Brain microvascular endothelial cell (primary cell): ENCODE measurements around the gene ACACB.

Experiments used
- DNase-seq: peaks from one replicate; pipeline ENCODE4 v3.0.0-alpha.2; 2020
- H3K27ac ChIP-seq: fragments of 250-450 bp; sonication (Bioruptor Pico); 2 replicates; pipeline ENCODE4 v1.5.1; 2020; ENCODE audit warnings: mild to moderate bottlenecking, moderate library complexity
- H3K27me3 ChIP-seq: fragments of 250-450 bp; sonication (Bioruptor Pico); replicated peaks from 2 replicates; pipeline ENCODE4 v1.5.1; 2020; ENCODE audit warnings: mild to moderate bottlenecking
- H3K36me3 ChIP-seq: fragments of 250-450 bp; sonication (Bioruptor Pico); replicated peaks from 2 replicates; pipeline ENCODE4 v1.5.1; 2020; ENCODE audit warnings: mild to moderate bottlenecking
- H3K4me3 ChIP-seq: 2 replicates; pipeline ENCODE4 v1.5.1; 2011; ENCODE audit warnings: low read depth, mild to moderate bottlenecking, control low read depth, low read length, moderate library complexity
- CTCF ChIP-seq: IDR thresholded peaks from 2 replicates; pipeline ENCODE4 v1.5.1; 2011; ENCODE audit warnings: low read depth, mild to moderate bottlenecking, moderate library complexity, low read length, control low read depth, inconsistent platforms; ENCODE audit errors: missing control alignments
- in situ Hi-C: cut with HindIII; loops from 2 replicates; pipeline ENCODE4 v1.10.0; 2017; ENCODE audit warnings: low sequenced_read_pairs, low pct_ligation_motif_present

The ACACB gene

GRCh38 chr12:109116611-109116949 is 193 bp downstream of the ACACB start:
- no peak overlapping the region for H3K4me3 ChIP-seq
- H3K27me3 ChIP-seq = no peaks in the 10 kb centered on the region
- no peak for DNase-seq
- H3K27ac ChIP-seq = no peak overlapping the region
- in situ Hi-C loops = no loop called here
- TF ChIP-seq CTCF = no peak
- no peaks in the 10 kb centered on the region for H3K36me3 ChIP-seq

DNA sequence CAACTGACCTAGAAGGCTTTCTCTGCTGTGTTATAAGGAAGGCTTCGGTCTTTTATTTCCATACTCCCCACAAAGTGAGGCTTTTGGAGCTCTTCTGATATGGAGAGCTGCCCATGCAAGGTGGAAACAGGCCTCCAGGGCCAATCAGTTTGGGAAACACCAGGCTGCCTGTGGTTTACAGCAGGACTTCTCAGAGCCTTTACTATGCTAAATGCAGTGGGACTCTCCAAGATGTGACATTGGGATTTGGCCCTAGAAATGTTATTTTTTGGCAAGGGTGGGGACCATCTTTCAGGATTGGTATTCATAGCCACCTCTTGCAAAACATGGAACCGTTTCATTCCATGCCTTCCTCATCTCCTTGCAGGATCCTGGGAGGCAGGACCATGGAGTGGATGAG is 3.7 kb downstream of the ACACB start:
- Histone ChIP-seq H3K36me3 (no peaks in the 10 kb centered on the region), H3K4me3 (no peak overlapping the region), H3K27me3 (no peaks in the 10 kb centered on the region), H3K27ac (no peak overlapping the region)
- no peak for DNase-seq
- no peak for TF ChIP-seq CTCF
- in situ Hi-C loops = no loop called here

DNA sequence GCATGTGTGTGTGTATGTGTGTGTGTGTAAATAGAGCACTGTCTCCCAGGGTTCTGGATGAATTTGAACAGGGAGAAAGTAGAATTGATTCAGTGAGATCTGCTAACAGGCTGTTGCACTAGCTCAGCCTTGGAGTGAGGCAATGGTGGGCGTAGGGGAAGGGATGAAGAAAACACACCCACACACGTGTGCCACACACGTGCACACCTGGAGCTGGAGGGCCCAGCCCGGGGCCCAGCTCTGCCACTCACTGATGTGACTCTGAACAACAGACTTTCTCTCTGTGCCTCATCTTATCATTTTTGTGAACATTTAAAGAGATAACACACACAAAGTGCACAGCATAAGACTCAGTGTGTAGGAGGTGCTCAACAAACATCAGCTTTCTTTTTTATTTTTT is 4.2 kb downstream of the ACACB start:
- in situ Hi-C loops = no loop called here
- no peak for TF ChIP-seq CTCF
- Histone ChIP-seq H3K27me3 (no peaks in the 10 kb centered on the region), H3K4me3 (no peak overlapping the region), H3K36me3 (no peaks in the 10 kb centered on the region), H3K27ac (no peak overlapping the region)
- DNase-seq = no peak

GRCh38 chr12:109121346-109121880 is 5.0 kb downstream of the ACACB start:
- no peaks in the 10 kb centered on the region for H3K36me3 ChIP-seq
- no peak for DNase-seq
- in situ Hi-C loops = no loop called here
- no peak for TF ChIP-seq CTCF
- H3K4me3 ChIP-seq = no peak overlapping the region
- H3K27ac ChIP-seq = no peak overlapping the region
- H3K27me3 ChIP-seq = no peaks in the 10 kb centered on the region

GRCh38 chr12:109124878-109125648 is 8.7 kb downstream of the ACACB start:
- no peak overlapping the region for H3K27ac ChIP-seq
- no peak for TF ChIP-seq CTCF
- in situ Hi-C loops = no loop called here
- H3K27me3 ChIP-seq = no peaks in the 10 kb centered on the region
- no peaks in the 10 kb centered on the region for H3K36me3 ChIP-seq
- no peak for DNase-seq
- H3K4me3 ChIP-seq = no peak overlapping the region

DNA sequence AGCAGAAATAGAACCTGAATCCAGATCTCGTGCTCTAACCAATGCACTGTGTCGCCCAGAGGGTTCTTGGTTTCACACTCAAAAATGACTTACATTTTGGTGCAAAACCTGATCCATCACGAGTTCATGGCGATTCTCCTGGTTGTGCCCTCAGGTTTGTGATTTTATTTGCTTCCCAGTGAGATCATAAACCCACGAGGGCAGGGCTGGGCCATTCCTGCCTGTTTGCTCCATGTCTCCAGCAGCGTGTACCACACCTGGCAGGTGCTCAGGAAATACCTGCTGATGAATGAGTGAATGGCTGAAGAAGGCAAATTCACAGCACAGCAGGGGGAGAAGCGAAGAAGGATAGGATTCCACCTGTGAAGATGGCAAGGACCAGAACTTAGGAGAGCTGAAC is 9.4 kb downstream of the ACACB start:
- Histone ChIP-seq H3K27me3 (no peaks in the 10 kb centered on the region), H3K36me3 (no peaks in the 10 kb centered on the region), H3K27ac (no peak overlapping the region), H3K4me3 (no peak overlapping the region)
- in situ Hi-C loops = no loop called here
- no peak for TF ChIP-seq CTCF
- DNase-seq = no peak
